Measurements from ENCODE around the gene CCKAR.

Gene CCKAR

GRCh38 chr4:26489101-26489985, 941 bp downstream of the CCKAR start:
- no peak for DNase-seq

- DNase-seq = no peak
Measured at GRCh38 chr4:26485684-26486083, 4.6 kb downstream of the CCKAR start.

- no peak for DNase-seq
Measured at GRCh38 chr4:26484516-26484915, 5.8 kb downstream of the CCKAR start.

- DNase-seq = no peak
Measured at GRCh38 chr4:26484032-26484515, 6.2 kb downstream of the CCKAR start.

GRCh38 chr4:26482508-26483462, 7.5 kb downstream of the CCKAR start:
- DNase-seq = no peak

GRCh38 chr4:26478330-26478729, 12.0 kb downstream of the CCKAR start:
- DNase-seq = no peak

- DNase-seq = no peak
Measured at GRCh38 chr4:26476545-26476944, 13.7 kb downstream of the CCKAR start.

GRCh38 chr4:26475716-26476115, 14.6 kb downstream of the CCKAR start:
- DNase-seq = no peak

- DNase-seq = no peak
Measured at GRCh38 chr4:26474551-26474950, 15.7 kb downstream of the CCKAR start.

GRCh38 chr4:26473893-26474292, 16.4 kb downstream of the CCKAR start:
- DNase-seq = no peak

- no peak for DNase-seq
Measured at GRCh38 chr4:26471890-26472289, 18.4 kb downstream of the CCKAR start.

GRCh38 chr4:26468977-26469376, 21.3 kb downstream of the CCKAR start:
- no peak for DNase-seq

GRCh38 chr4:26468283-26468949, 21.9 kb downstream of the CCKAR start:
- no peak for DNase-seq

- no peak for DNase-seq
Measured at GRCh38 chr4:26467724-26468123, 22.6 kb downstream of the CCKAR start.

GRCh38 chr4:26466578-26467270, 23.6 kb downstream of the CCKAR start:
- DNase-seq = no peak

GRCh38 chr4:26464420-26465095, 25.7 kb downstream of the CCKAR start:
- no peak for DNase-seq

- no peak for DNase-seq
Measured at GRCh38 chr4:26463386-26463785, 26.9 kb downstream of the CCKAR start.

- DNase-seq = no peak
Measured at GRCh38 chr4:26462874-26463273, 27.4 kb downstream of the CCKAR start.

- DNase-seq = no peak
Measured at GRCh38 chr4:26459756-26460530, 30.3 kb downstream of the CCKAR start.

GRCh38 chr4:26459054-26459755, 31.1 kb downstream of the CCKAR start:
- no peak for DNase-seq

All from activated naive CD4-positive, alpha-beta T cell (primary cell).